ENCODE measurements around the gene DLL4.

GRCh38 chr15:40915679-40916078 is 13.5 kb upstream of the DLL4 start:
- TF ChIP-seq, protein P1, sequence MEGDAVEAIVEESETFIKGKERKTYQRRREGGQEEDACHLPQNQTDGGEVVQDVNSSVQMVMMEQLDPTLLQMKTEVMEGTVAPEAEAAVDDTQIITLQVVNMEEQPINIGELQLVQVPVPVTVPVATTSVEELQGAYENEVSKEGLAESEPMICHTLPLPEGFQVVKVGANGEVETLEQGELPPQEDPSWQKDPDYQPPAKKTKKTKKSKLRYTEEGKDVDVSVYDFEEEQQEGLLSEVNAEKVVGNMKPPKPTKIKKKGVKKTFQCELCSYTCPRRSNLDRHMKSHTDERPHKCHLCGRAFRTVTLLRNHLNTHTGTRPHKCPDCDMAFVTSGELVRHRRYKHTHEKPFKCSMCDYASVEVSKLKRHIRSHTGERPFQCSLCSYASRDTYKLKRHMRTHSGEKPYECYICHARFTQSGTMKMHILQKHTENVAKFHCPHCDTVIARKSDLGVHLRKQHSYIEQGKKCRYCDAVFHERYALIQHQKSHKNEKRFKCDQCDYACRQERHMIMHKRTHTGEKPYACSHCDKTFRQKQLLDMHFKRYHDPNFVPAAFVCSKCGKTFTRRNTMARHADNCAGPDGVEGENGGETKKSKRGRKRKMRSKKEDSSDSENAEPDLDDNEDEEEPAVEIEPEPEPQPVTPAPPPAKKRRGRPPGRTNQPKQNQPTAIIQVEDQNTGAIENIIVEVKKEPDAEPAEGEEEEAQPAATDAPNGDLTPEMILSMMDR (IDR thresholded peaks at IDR 0.05; ENCODE audit: low read depth, low read length) = no peak
- no peak for TF ChIP-seq EZH2phosphoT487 (IDR thresholded peaks at IDR 0.05; ENCODE audit: low read depth)

All from OCI-LY3 (cell line).